A673 (cell line): ENCODE data around the gene EEPD1. TPM values are rescaled to one million over a fixed set of nuclear protein-coding genes. Genes with fewer than 3 reads are reported as not detected.

Experiments used
- BruUV-seq: library from RNA; stranded (reverse); fragments of 400-500 nt; replicated peaks from 2 replicates; lab custom pipeline; 2021; lab: Mats Ljungman, UMichigan
- CTCF ChIA-PET: fragments of 300-600 bp; sonication (Branson Sonifier 250); formaldehyde crosslinking; loops from one replicate; lab custom pipeline; 2022; ENCODE audit warnings: antibody characterized with exemption; lab: Charles Lee
- POLR2A ChIA-PET: fragments of 300-600 bp; sonication (Branson Sonifier 250); formaldehyde crosslinking; loops from one replicate; lab custom pipeline; 2022; ENCODE audit warnings: antibody characterized with exemption; ENCODE audit not compliant: low non-redundant PET; lab: Charles Lee
- DNase-seq: peaks from one replicate; pipeline ENCODE4 v3.0.0-alpha.2; 2015; ENCODE audit warnings: low spot score
- H3K27ac ChIP-seq: fragments of 200-600 bp; sonication (generic); 2 replicates; pipeline ENCODE4 v1.5.1; 2016; ENCODE audit warnings: mixed run types, low read depth, mild to moderate bottlenecking, mixed read lengths, antibody characterized with exemption, low read length; ENCODE audit not compliant: poor library complexity, severe bottlenecking
- H3K27me3 ChIP-seq: fragments of 200-600 bp; sonication (generic); replicated peaks from 2 replicates; pipeline ENCODE4 v1.6.1; 2017; ENCODE audit warnings: mixed run types, low read depth, mild to moderate bottlenecking, mixed read lengths, antibody characterized with exemption, low read length; ENCODE audit not compliant: insufficient read depth, poor library complexity
- H3K36me3 ChIP-seq: fragments of 200-600 bp; sonication (generic); 2 replicates; pipeline ENCODE4 v1.6.1; 2016; ENCODE audit warnings: mixed run types, mild to moderate bottlenecking, mixed read lengths, antibody characterized with exemption, low read length; ENCODE audit not compliant: insufficient read depth, poor library complexity, severe bottlenecking
- H3K4me1 ChIP-seq: fragments of 200-600 bp; sonication (generic); 2 replicates; pipeline ENCODE4 v1.6.1; 2017; ENCODE audit warnings: mixed run types, mild to moderate bottlenecking, mixed read lengths, antibody characterized with exemption, low read length; ENCODE audit not compliant: insufficient read depth, poor library complexity, severe bottlenecking
- H3K4me3 ChIP-seq: fragments of 200-600 bp; sonication (generic); 2 replicates; pipeline ENCODE4 v1.5.1; 2016; ENCODE audit warnings: low read depth, mixed run types, mild to moderate bottlenecking, mixed read lengths, low read length; ENCODE audit not compliant: poor library complexity, severe bottlenecking
- H3K9me3 ChIP-seq: fragments of 200-600 bp; sonication (generic); 2 replicates; pipeline ENCODE4 v1.6.1; 2016; ENCODE audit warnings: mixed run types, low read depth, mild to moderate bottlenecking, mixed read lengths, antibody characterized with exemption, low read length; ENCODE audit not compliant: poor library complexity, severe bottlenecking
- CTCF ChIP-seq: fragments of 300-800, 200-600 bp; sonication (generic); conservative IDR thresholded peaks from 2 replicates; pipeline ENCODE4 v1.5.1; 2017; ENCODE audit warnings: low read depth, mild to moderate bottlenecking, antibody characterized with exemption, low read length, moderate library complexity, mixed read lengths
- EZH2 ChIP-seq: fragments of 200-600 bp; sonication (generic); IDR thresholded peaks from 2 replicates; pipeline ENCODE4 v1.6.1; 2017; ENCODE audit warnings: borderline replicate concordance, low read depth, mild to moderate bottlenecking, mixed read lengths, antibody characterized with exemption, low read length; ENCODE audit not compliant: poor library complexity, severe bottlenecking
- intact Hi-C: fragments of 100-400 bp; cut with micrococcal nuclease; formaldehyde crosslinking; loops from one replicate; pipeline ENCODE4 v1.10.0; 2022; ENCODE audit not compliant: unreplicated experiment
- total RNA-seq: library from RNA; stranded (reverse); gene quantifications from 2 replicates; pipeline ENCODE4 v1.2.3, GENCODE V29; 2021

EEPD1 gene
- total RNA-seq, 1 experiment from 2014 or later, result 2.5 TPM

DNA sequence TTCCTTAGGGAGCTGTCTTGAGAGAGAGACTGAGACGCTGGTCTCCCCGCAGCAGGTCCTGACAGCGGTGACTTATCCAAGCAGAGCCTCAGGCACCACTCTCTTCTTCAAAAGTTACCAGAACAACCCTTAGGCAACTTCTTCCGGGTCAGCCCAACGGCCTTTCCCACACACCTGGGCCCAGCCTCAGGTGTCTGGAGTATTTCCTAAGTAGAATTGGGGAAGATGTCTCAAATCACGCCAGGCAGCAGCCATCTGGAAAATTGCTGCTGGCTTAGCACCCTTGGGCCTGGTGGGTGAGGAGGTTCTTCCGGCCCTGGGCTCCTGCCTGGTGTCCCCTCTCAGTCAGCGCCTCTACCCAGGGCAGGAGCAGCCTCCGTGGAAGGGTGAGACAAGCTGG is 156.2 kb downstream of the EEPD1 start:
- H3K4me1 ChIP-seq, result peaks cover 5% of the 10 kb centered on the region
- no peaks in the 10 kb centered on the region for H3K9me3 ChIP-seq
- no peak for TF ChIP-seq EZH2
- no peak for TF ChIP-seq CTCF
- no peak overlapping the region for H3K4me3 ChIP-seq
- intact Hi-C loops, result no loop called here
- no TSS peak for BruUV-seq
- H3K27ac ChIP-seq, result no peak overlapping the region
- no peaks in the 10 kb centered on the region for H3K27me3 ChIP-seq
- ChIA-PET CTCF (no interaction called here), POLR2A (no interaction called here)
- H3K36me3 ChIP-seq, result no peaks in the 10 kb centered on the region
- no peak for DNase-seq

DNA sequence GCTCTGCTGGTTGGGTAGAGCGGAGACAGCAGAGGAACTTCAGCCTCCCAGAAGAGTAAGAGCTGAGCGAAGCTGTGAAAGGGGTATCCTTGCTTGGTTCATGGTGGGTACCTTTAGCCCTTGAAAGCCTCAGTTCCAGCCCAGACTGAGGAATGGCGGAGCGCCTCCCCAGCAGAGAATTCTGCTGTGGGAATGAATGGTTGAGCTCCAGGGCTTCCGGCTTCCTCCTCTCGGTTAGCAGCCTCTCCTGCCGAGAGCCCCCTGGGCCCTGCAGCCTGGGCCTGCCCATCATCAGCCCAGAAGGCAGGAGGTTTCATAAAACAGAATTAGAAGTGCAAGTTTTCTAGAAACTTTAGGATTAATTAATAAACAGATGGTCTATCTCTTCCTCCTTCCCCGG is 156.7 kb downstream of the EEPD1 start:
- TF ChIP-seq EZH2, result no peak
- TF ChIP-seq CTCF, result no peak
- BruUV-seq, result no TSS peak
- ChIA-PET CTCF (no interaction called here), POLR2A (no interaction called here)
- Histone ChIP-seq H3K27me3 (no peaks in the 10 kb centered on the region), H3K27ac (no peak overlapping the region), H3K9me3 (no peaks in the 10 kb centered on the region), H3K36me3 (no peaks in the 10 kb centered on the region), H3K4me3 (no peak overlapping the region), H3K4me1 (peaks cover under 1% of the 10 kb centered on the region)
- DNase-seq, result no peak
- intact Hi-C loops, result no loop called here

DNA sequence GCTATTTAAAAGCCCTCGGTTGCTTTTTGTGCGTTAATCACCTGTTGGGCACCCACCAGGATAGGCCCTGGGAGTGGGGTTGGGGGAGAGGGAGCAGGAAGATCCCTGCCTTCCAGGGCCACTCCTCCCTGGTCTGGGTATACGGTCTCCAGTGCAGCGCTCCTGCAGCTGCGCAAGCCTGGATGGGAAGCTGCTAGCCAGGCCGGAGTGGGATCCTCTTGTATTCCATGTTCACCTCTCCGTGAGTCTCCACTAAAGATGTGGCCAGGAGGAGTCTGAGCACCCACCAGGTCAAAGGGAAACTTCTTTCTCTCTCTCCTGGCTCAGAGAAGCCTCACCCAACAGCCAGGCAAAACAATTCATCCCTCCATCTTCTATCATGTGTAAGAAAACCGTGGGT is 157.8 kb downstream of the EEPD1 start:
- Histone ChIP-seq H3K4me1 (peaks cover 5% of the 10 kb centered on the region), H3K4me3 (no peak overlapping the region), H3K27me3 (no peaks in the 10 kb centered on the region), H3K9me3 (no peaks in the 10 kb centered on the region), H3K36me3 (no peaks in the 10 kb centered on the region), H3K27ac (no peak overlapping the region)
- POLR2A ChIA-PET, result no interaction called here
- CTCF ChIA-PET, result no interaction called here
- intact Hi-C loops, result no loop called here
- no TSS peak for BruUV-seq
- no peak for DNase-seq
- TF ChIP-seq EZH2, result no peak
- TF ChIP-seq CTCF, result no peak
